M059J (cell line): ENCODE data around the gene CACNA1B. TPM values are rescaled to one million over a fixed set of nuclear protein-coding genes. Genes with fewer than 3 reads are reported as not detected.
"Not testable (repeated sequence)": the region's sequence is repeated elsewhere in the genome, so short reads cannot be mapped to it uniquely, and the experiment has no call there.

Experiments
- DNase-seq: peaks from one replicate; pipeline ENCODE4 v3.0.0-alpha.2; 2012; ENCODE audit warnings: low read depth
- total RNA-seq: library from RNA; depleted of rRNA; stranded (reverse); fragments of >200 nt; shearing (Covaris generic); gene quantifications from 2 replicates; pipeline ENCODE4 v1.2.3, GENCODE V29; 2014

CACNA1B gene
- total RNA-seq, 1 experiment from 2014 or later, result not detected

- not testable (repeated sequence) for DNase-seq
Observed at GRCh38 chr9:138134581-138134980, 257.0 kb downstream of the CACNA1B start.

GRCh38 chr9:138139096-138139495, 261.5 kb downstream of the CACNA1B start:
- not testable (repeated sequence) for DNase-seq

GRCh38 chr9:138140980-138141379, 263.4 kb downstream of the CACNA1B start:
- not testable (repeated sequence) for DNase-seq

- not testable (repeated sequence) for DNase-seq
Observed at GRCh38 chr9:138142528-138143244, 265.1 kb downstream of the CACNA1B start.

- not testable (repeated sequence) for DNase-seq
Observed at GRCh38 chr9:138143491-138143890, 265.9 kb downstream of the CACNA1B start.

GRCh38 chr9:138147556-138147955, 270.0 kb downstream of the CACNA1B start:
- DNase-seq, result peak; percentile 4

GRCh38 chr9:138149672-138150656, 272.4 kb downstream of the CACNA1B start:
- not testable (repeated sequence) for DNase-seq

GRCh38 chr9:138155788-138156187, 278.2 kb downstream of the CACNA1B start:
- DNase-seq, result not testable (repeated sequence)

GRCh38 chr9:138166793-138167192, 289.2 kb downstream of the CACNA1B start:
- not testable (repeated sequence) for DNase-seq
